ENCODE results near the gene DOCK4. TPM values are rescaled to one million over a fixed set of nuclear protein-coding genes. Genes with fewer than 3 reads are reported as not detected.

Gene DOCK4
- total RNA-seq, 1 donor from 2014 or later: 0.23 TPM

- intact Hi-C loops (cut with micrococcal nuclease): no loop called here
Observed at GRCh38 chr7:111832174-111832573, 374.0 kb downstream of the DOCK4 start.

- intact Hi-C loops (cut with micrococcal nuclease): no loop called here
Observed at GRCh38 chr7:111829221-111829620, 377.0 kb downstream of the DOCK4 start.

GRCh38 chr7:111827863-111828504, 378.2 kb downstream of the DOCK4 start:
- intact Hi-C loops (cut with micrococcal nuclease): no loop called here

DNA sequence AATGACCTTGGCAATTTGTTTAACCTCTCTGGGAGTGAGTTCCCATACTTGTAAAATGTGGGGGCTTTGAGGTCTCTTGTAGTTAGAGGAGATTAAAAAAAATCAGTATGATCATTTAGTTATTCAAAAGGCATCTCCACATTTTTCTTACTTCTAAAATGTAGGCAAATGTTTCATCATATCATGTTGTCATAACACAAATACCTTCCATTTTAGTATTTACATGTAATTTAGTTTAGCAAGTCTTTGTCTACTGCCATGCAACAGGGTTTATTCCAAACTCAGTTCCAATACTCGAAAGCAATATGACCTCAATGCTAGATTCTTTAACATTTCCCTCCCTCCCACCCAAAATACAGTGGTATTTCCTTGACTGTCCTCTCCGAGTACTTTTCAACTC, 381.2 kb downstream of the DOCK4 start:
- intact Hi-C loops (cut with micrococcal nuclease): no loop called here

- intact Hi-C loops (cut with micrococcal nuclease): no loop called here
Observed at GRCh38 chr7:111823826-111824225, 382.4 kb downstream of the DOCK4 start.

DNA sequence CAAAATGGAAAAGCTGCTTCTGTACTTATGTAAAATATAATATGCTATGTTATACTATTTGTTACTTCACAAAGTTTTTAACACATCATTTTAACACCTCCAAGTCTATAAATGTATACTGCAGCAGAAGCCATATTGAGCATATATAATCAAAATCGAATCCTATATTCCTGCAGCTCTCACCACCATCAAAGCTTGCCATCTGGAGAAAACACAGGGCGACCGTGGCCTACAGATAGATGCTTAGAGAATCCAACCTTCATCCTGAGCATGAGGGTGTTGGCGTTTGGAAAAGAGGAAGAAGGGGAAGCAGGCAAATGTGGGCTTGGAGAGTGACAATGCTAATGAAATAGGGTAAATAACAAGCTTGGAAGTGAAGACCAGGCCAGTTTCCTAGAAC, 385.2 kb downstream of the DOCK4 start:
- intact Hi-C loops (cut with micrococcal nuclease): no loop called here

DNA sequence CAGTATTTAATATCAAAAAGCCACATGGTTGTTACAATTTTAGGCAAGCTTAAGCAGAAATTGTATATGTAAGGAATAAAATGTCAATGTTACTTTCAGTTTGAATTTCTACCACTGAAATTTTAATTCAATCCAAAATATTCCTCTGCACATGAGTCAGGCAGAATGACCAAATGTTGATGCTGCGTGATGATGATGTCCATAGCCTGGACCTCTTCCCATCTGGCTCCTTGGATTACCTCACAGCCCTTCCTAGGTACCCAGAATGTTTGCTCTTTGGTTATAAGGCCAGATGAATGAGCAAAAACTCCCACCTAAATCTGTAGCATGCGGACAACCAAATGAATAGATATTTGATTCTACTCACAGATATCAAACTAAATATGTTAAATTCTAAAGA, 385.6 kb downstream of the DOCK4 start:
- intact Hi-C loops (cut with micrococcal nuclease): no loop called here

DNA sequence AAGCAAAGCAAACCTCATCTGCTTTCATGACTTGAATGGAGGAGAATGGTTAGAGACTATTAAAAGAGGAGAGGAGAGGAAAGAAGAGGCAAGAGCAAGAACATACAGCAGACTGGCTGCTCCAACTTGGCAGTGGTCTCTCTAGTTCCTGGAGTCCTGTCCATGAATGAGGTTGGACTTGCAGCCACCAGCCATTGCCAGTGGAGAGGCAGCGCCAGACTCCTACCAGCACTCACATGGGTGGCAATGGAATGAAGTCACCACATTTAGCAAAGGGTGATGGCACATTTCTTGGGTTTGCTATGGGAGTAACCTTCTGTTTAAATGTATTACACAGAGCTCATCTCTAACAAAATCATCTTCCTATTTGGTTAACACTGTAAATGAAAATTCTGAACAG, 386.1 kb downstream of the DOCK4 start:
- intact Hi-C loops (cut with micrococcal nuclease): no loop called here

- intact Hi-C loops (cut with micrococcal nuclease): no loop called here
Observed at GRCh38 chr7:111815354-111815753, 390.8 kb downstream of the DOCK4 start.

GRCh38 chr7:111813306-111813705, 392.9 kb downstream of the DOCK4 start:
- intact Hi-C loops (cut with micrococcal nuclease): no loop called here

DNA sequence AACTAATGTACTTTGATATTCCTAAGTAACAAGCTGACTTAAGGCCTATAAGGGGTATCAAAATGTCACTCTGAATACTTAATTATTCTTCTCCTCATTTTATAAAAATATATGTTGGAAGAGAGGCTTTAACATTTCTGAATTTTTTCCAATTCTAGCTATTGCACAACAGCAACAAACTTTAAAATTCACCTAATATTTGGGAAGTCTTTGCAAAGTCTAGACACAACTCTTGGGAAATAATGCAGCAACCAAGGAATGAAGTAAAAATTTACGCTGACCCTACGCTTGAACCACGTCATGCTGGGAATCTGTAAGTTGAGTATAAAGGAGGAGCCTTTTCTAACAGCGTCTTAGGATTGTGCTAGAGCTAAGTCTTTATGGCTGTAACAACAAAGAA, 400.0 kb downstream of the DOCK4 start:
- intact Hi-C loops (cut with micrococcal nuclease): no loop called here

DNA sequence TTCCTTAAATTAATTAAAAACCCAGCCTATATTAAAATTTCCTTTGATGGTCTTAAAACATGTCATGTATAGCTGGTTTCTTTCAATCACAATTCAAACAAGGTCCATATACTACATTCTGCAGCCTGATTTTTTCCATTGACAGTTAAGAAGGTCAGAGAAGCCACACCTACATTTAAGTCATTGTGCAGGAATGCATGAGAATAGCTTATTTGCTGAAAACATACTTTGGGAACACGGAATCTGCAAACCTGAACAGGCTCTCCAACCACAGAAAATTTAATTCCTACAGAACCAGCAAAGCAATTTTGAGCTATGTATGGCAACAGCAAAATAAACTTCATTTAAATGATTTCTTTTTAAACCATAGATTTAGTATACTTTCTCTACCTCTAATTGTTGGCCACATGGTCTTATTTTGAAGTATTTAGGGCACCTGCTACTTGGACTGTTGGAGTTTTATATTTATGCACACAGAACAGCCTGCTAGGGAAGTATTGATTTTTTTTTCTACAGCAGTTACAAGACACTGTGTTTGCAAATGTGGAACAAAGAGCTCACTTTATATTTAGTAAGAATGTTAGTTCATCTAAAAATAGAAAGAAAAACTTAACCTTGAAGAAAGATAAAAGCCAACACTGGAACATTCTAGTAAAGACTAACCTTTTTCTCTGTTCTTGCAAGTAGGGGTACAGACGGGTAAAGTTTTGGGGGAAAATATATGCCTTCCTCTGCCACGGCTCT, 403.0 kb downstream of the DOCK4 start:
- intact Hi-C loops (cut with micrococcal nuclease): no loop called here

- intact Hi-C loops (cut with micrococcal nuclease): no loop called here
Observed at GRCh38 chr7:111802194-111802772, 403.9 kb downstream of the DOCK4 start.

GRCh38 chr7:111801277-111801676, 404.9 kb downstream of the DOCK4 start:
- intact Hi-C loops (cut with micrococcal nuclease): no loop called here

- intact Hi-C loops (cut with micrococcal nuclease): no loop called here
Observed at GRCh38 chr7:111796671-111797070, 409.5 kb downstream of the DOCK4 start.

- intact Hi-C loops (cut with micrococcal nuclease): no loop called here
Observed at GRCh38 chr7:111789870-111790269, 416.3 kb downstream of the DOCK4 start.

DNA sequence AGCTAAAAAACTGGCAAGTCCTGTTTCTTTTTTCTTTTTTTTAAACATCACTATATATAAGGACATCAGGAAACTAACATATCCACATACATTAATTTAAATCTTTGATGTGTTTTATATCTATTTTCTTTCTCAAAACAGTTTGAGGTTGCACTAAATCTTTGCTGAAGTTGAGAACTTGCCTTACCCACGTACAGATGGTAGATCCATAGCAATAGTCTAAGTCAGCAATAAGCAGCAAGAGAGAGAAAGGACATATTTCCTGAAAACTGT, 417.2 kb downstream of the DOCK4 start:
- intact Hi-C loops (cut with micrococcal nuclease): no loop called here

DNA sequence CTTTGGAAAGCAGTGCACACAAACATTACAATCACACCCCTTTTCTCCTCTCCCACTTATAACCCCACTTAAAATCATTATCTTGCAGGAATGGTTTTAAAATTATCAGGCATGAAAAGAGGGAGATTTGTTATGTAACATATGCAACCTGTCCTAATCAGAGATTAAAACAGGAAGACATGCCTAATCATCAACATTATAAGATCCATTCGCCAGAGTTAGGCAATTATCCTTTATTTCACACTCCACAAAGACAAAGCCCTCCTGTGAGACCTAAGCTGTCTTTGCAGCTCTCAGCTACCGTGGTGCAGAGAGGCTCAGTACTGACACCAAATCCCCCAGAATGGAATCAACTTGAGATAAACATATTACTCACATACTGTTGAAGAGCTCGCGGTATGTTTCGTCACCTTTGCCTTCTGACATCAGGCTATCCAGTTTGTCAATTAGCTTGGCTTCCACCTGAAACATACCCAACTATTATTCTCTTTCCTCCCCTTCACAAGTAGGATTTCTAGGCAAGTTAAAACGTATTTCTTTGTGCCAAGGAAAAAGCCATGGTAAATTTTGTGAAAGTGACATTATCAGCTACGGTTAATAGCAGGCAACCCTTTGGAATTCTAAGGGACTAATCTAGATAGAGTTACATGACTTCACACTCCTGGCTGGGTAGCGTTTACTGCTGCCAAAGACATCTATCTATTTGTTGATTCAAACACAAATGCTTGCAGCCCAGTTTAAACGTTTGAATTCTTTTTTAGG, 417.7 kb downstream of the DOCK4 start:
- intact Hi-C loops (cut with micrococcal nuclease): no loop called here

DNA sequence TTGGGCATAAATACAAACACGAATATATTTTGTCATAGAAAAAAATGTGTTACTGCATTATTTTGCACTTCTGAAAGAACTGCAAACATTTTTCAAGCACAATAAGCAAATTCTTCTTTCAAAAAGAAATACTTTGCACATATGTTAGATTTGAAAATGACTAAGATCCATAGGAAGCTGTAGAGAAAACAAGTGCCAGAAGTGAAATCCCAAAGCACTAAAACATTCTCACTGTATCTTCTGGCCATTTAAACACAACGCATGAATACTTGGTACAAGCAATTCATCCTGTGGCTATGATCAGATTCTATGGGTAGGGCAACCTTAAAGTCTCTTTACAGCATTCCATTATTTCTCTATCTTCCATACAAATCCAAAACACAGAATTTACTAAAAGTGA, 418.5 kb downstream of the DOCK4 start:
- intact Hi-C loops (cut with micrococcal nuclease): no loop called here

DNA sequence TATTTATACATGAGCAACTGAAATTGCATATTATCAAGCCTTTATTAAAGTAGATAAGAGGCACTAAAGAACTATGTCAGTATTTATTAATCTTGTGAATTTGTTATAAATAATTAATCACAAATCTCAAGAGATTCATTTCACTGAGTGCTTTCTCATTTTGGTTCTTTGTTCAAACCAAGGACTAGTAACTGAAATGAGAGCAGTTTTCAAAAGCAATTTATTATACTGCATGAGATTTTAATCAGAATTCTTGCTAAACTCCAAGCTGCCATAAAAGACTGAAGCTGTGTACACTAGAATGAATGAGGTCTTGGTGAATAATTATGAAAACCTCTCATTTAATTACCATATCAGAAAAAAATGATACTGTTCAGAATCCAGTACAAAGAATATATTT, 419.1 kb downstream of the DOCK4 start:
- intact Hi-C loops (cut with micrococcal nuclease): no loop called here

DNA sequence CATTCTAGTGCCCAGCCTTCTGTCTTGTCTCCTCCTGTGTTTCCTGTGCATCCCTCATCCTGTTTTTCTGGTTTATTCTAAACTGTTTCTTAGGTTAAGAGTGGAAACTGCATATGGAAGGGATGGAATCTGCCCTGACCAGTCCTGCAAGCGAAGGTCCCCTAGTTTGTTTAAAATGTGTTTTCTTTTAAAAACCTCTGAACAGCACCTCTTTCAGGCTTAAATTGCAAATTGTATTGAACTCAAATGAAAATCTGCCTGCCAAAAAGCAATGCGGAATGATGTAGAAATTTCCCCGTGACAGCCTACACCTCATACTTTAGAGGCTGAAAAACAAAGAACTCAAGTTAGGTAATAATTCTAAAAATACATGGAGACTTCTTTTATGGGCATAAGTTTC, 421.1 kb downstream of the DOCK4 start:
- intact Hi-C loops (cut with micrococcal nuclease): no loop called here

DNA sequence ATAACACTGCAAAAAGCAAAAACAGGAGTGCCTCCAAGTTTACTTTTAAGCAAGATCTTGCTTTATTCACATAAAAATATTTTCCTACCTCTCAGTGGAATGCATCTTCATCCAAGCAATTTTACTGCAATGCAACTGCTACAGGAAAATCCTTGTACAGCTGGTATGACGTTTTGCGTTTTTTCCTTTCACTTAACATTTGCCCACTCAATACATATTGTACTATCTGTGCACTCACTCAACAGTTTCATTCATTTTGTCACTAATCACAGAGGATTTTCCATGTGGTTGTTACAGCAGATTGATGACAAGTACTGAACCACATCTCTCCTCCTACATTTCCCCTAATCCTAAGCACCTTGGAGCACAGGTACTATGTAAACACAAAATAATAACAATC, 421.9 kb downstream of the DOCK4 start:
- intact Hi-C loops (cut with micrococcal nuclease): no loop called here
